Peyer's patch (tissue), 4 donors: ENCODE measurements around the gene ZBTB47. TPM values are rescaled to one million over a fixed set of nuclear protein-coding genes. Genes with fewer than 3 reads are reported as not detected.
A peak's percentile ranks its signal among the peaks of the same experiment; 100 is the strongest.

ENCODE experiments used
- DNase-seq, 3 donors: peaks; one replicate each; pipeline ENCODE4 v3.0.0-alpha.2; 2017 to 2019
- H3K27ac ChIP-seq, 4 donors: fragments of 200-600 bp; sonication (generic); one replicate each; pipeline ENCODE4 v1.5.1; 2016 to 2019
- H3K27me3 ChIP-seq, 2 donors: fragments of 200-600 bp; sonication (generic); one replicate each; pipeline ENCODE4 v1.5.1; 2019
- H3K36me3 ChIP-seq, 3 donors: fragments of 200-600 bp; sonication (generic); one replicate each; pipeline ENCODE4 v1.5.1; 2016 to 2019
- H3K4me1 ChIP-seq, 4 donors: fragments of 200-600 bp; sonication (generic); one replicate each; pipeline ENCODE4 v1.5.1; 2016 to 2019
- H3K4me3 ChIP-seq, 4 donors: fragments of 200-600 bp; sonication (generic); 1 replicate in 3 of 4; 2 replicates in 1 of 4; pipeline ENCODE4 v1.5.1; 2016 to 2019; ENCODE audit warnings: mild to moderate bottlenecking in 1 of 4
- H3K9me3 ChIP-seq, 4 donors: fragments of 200-600 bp; sonication (generic); one replicate each; pipeline ENCODE4 v1.5.1; 2016 to 2019; ENCODE audit warnings: mild to moderate bottlenecking in 1 of 4
- CTCF ChIP-seq, 6 experiments: fragments of 450-650 bp in 4 of 6; fragments of 200-600 bp in 2 of 6; sonication (generic) in 1 of 6; IDR thresholded peaks; one replicate each; pipeline ENCODE4 v1.5.1; 2017 to 2019; ENCODE audit warnings: antibody characterized with exemption in 6 of 6, mild to moderate bottlenecking in 3 of 6, moderate library complexity in 1 of 6
- POLR2A ChIP-seq, 2 donors: fragments of 450-650 bp; IDR thresholded peaks; one replicate each; pipeline ENCODE4 v1.5.1; 2017; ENCODE audit warnings: antibody characterized with exemption in 2 of 2, mild to moderate bottlenecking in 2 of 2, moderate library complexity in 2 of 2
- total RNA-seq, 4 donors: library from RNA; depleted of rRNA; stranded (reverse); fragments of >200 nt; gene quantifications; one replicate each; pipeline ENCODE4 v1.1.0, GENCODE V29; 2016

The ZBTB47 gene
- total RNA-seq, 4 donors from 2014 or later: 5.3 to 30.5 (median 14.7) TPM

- TF ChIP-seq POLR2A (IDR thresholded peaks at IDR 0.05) (no peak), CTCF (IDR thresholded peaks at IDR 0.05) (no peak)
- DNase-seq: peak in 1 of 3 donors; percentile 40
- no peak overlapping the region for H3K27ac ChIP-seq
- no peaks in the 10 kb centered on the region for H3K36me3 ChIP-seq
- H3K4me1 ChIP-seq: no peaks in the 10 kb centered on the region
- H3K27me3 ChIP-seq: no peaks in the 10 kb centered on the region
- no peak overlapping the region for H3K4me3 ChIP-seq
- H3K9me3 ChIP-seq: no peaks in the 10 kb centered on the region
These were observed 51.7 kb downstream of the ZBTB47 start for GRCh38 chr3:42705058-42705767.

GRCh38 chr3:42705962-42706585, 52.6 kb downstream of the ZBTB47 start:
- Histone ChIP-seq H3K36me3 (no peaks in the 10 kb centered on the region), H3K27me3 (no peaks in the 10 kb centered on the region), H3K27ac (no peak overlapping the region), H3K4me1 (no peaks in the 10 kb centered on the region), H3K9me3 (no peaks in the 10 kb centered on the region), H3K4me3 (no peak overlapping the region)
- peak in 1 of 3 donors; percentile 27 for DNase-seq
- TF ChIP-seq POLR2A (IDR thresholded peaks at IDR 0.05): no peak
- TF ChIP-seq CTCF (IDR thresholded peaks at IDR 0.05): no peak

- no peaks in the 10 kb centered on the region for H3K4me1 ChIP-seq
- no peak overlapping the region for H3K27ac ChIP-seq
- peak in 1 of 3 donors; percentile 17 for DNase-seq
- H3K4me3 ChIP-seq: no peak overlapping the region
- H3K9me3 ChIP-seq: no peaks in the 10 kb centered on the region
- H3K36me3 ChIP-seq: no peaks in the 10 kb centered on the region
- no peak for TF ChIP-seq CTCF (IDR thresholded peaks at IDR 0.05)
- TF ChIP-seq POLR2A (IDR thresholded peaks at IDR 0.05): no peak
- no peaks in the 10 kb centered on the region for H3K27me3 ChIP-seq
These were observed 53.5 kb downstream of the ZBTB47 start for GRCh38 chr3:42706721-42707619.

GRCh38 chr3:42707620-42708355, 54.3 kb downstream of the ZBTB47 start:
- H3K36me3 ChIP-seq: no peaks in the 10 kb centered on the region
- H3K9me3 ChIP-seq: no peaks in the 10 kb centered on the region
- H3K4me3 ChIP-seq: no peak overlapping the region
- H3K27ac ChIP-seq: no peak overlapping the region
- DNase-seq: peak in 2 of 3 donors; percentile 19 to 27
- no peaks in the 10 kb centered on the region for H3K4me1 ChIP-seq
- TF ChIP-seq POLR2A (IDR thresholded peaks at IDR 0.05): no peak
- no peak for TF ChIP-seq CTCF (IDR thresholded peaks at IDR 0.05)
- no peaks in the 10 kb centered on the region for H3K27me3 ChIP-seq

GRCh38 chr3:42708611-42709151, 55.2 kb downstream of the ZBTB47 start:
- Histone ChIP-seq H3K27me3 (no peaks in the 10 kb centered on the region), H3K9me3 (no peaks in the 10 kb centered on the region), H3K36me3 (no peaks in the 10 kb centered on the region), H3K4me1 (no peaks in the 10 kb centered on the region), H3K4me3 (no peak overlapping the region), H3K27ac (no peak overlapping the region)
- no peak for TF ChIP-seq POLR2A (IDR thresholded peaks at IDR 0.05)
- no peak for TF ChIP-seq CTCF (IDR thresholded peaks at IDR 0.05)
- DNase-seq: peak in 2 of 3 donors; percentile 33 to 46
